Ovary (tissue), 9 donors: Measurements from ENCODE around the gene B4GALT7. TPM values are rescaled to one million over a fixed set of nuclear protein-coding genes. Genes with fewer than 3 reads are reported as not detected.

Experiments
- DNase-seq, 5 donors: peaks; one replicate each; pipeline ENCODE4 v3.0.0-alpha.2; 2019 to 2020
- H3K27ac ChIP-seq, 2 donors: fragments of 200-600 bp; one replicate each; pipeline versions ENCODE4 v1.5.1 to v1.8.0; 2019 to 2022
- H3K27me3 ChIP-seq: fragments of 200-600 bp; one replicate; pipeline ENCODE4 v1.8.0; 2022
- H3K36me3 ChIP-seq: fragments of 200-600 bp; sonication (generic); one replicate; pipeline ENCODE4 v1.5.1; 2019
- H3K4me1 ChIP-seq: one replicate; pipeline ENCODE4 v1.8.1; 2013; ENCODE audit warnings: mild to moderate bottlenecking, moderate library complexity; ENCODE audit not compliant: insufficient read depth
- H3K4me3 ChIP-seq: fragments of 200-600 bp; sonication (generic); one replicate; pipeline ENCODE4 v1.5.1; 2017
- H3K9me3 ChIP-seq, 2 donors: fragments of 200-600 bp in 1 of 2; sonication (generic) in 1 of 2; one replicate each; pipeline versions ENCODE4 v1.5.1 to v1.8.1; 2013 to 2019; ENCODE audit warnings: mild to moderate bottlenecking in 1 of 2, moderate library complexity in 1 of 2
- CTCF ChIP-seq, 3 donors: fragments of 450-650 bp in 2 of 3; fragments of 200-600 bp in 1 of 3; IDR thresholded peaks; one replicate each; pipeline versions ENCODE4 v1.5.1 to v1.8.0; 2016 to 2022; ENCODE audit warnings: antibody characterized with exemption in 3 of 3, mild to moderate bottlenecking in 1 of 3
- EP300 ChIP-seq: sonication (generic); formaldehyde crosslinking; IDR thresholded peaks from one replicate; pipeline ENCODE4 v1.6.1; 2017; ENCODE audit warnings: antibody characterized with exemption
- POLR2A ChIP-seq: fragments of 450-650 bp; IDR thresholded peaks from one replicate; pipeline ENCODE4 v1.6.1; 2017; ENCODE audit warnings: antibody characterized with exemption, mild to moderate bottlenecking, moderate library complexity
- WGBS, 3 donors: extraction: QIAGEN DNeasy Blood & Tissue Kit in 1 of 3; methylation state at CpG; one replicate each; pipeline versions ENCODE4 v1.1.5 to v1.1.7; 2013 to 2017; 5-methylcytosine and 5-hydroxymethylcytosine counted together
- intact Hi-C, 4 donors: fragments of 100-400 bp; cut with DNase I; formaldehyde crosslinking; loops; one replicate each; pipeline versions ENCODE4 v1.11.0 to v1.15.1; 2022 to 2023
- polyA plus RNA-seq, 2 donors: library from polyadenylated mRNA; stranded (reverse); fragments of 200-250 nt in 1 of 2; fragments of 350-450 nt in 1 of 2; fragmentation: Illumina TruSeq in 1 of 2; extraction: RNeasy Lipid Tissue Mini Kit (QIAGEN cat#74804) in 1 of 2; gene quantifications; one replicate each; pipeline ENCODE4 v1.2.3, GENCODE V29; 2013 to 2014
- total RNA-seq, 7 donors: library from RNA; depleted of rRNA in 2 of 7; stranded (reverse); fragments of >200 nt in 2 of 7; fragmentation: NEBNext Ultra II Directional in 3 of 7; extraction: Animal tissue kit (Norgen Biotek cat#: 25700) in 3 of 7; gene quantifications; one replicate each; pipeline versions ENCODE4 v1.1.0 to v1.2.4, GENCODE V29; 2016 to 2023
- donor health status: DM: no; HTN: no; CAD: no; lungs with moderate emphysema.
- donor health status: DM: no; HTN: no; CAD: no.
- donor health status: Bipolar disorder and iron deficiency.
- donor health status: DM: yes; HTN: yes; CAD: no.
- donor health status: DM: no; HTN: no; CAD: no.
- donor health status: DM: yes; HTN: yes; CAD: no.

The B4GALT7 gene
- total and polyA plus RNA-seq, 9 donors: 8.5 to 40.0 (median 27.2) TPM

GRCh38 chr5:177605078-177605477 lies 5.1 kb downstream of the B4GALT7 start:
- no peaks in the 10 kb centered on the region for H3K27me3 ChIP-seq
- intact Hi-C loops: loop anchor here in 1 of 4 donors (10.0 kb wide), 2 partner anchors 460 to 560 kb away; no protein-coding TSS in a partner anchor
- no peak overlapping the region for H3K27ac ChIP-seq
- no peak overlapping the region for H3K4me3 ChIP-seq
- no peaks in the 10 kb centered on the region for H3K9me3 ChIP-seq
- 86 to 92% (median 86%) methylated on average over 5 of the region's 5 CpGs for WGBS, 3 donors
- TF ChIP-seq CTCF (IDR thresholded peaks at IDR 0.05) (no peak), POLR2A (no peak), EP300 (no peak)
- H3K36me3 ChIP-seq: no peaks in the 10 kb centered on the region
- DNase-seq: no peak
- H3K4me1 ChIP-seq: peaks cover 7% of the 10 kb centered on the region

GRCh38 chr5:177605667-177606066 lies 5.7 kb downstream of the B4GALT7 start:
- 72 to 84% (median 73%) methylated on average over 6 of the region's 6 CpGs for WGBS, 3 donors
- Histone ChIP-seq H3K36me3 (no peaks in the 10 kb centered on the region), H3K4me3 (no peak overlapping the region), H3K4me1 (peaks cover 5% of the 10 kb centered on the region), H3K27ac (no peak overlapping the region), H3K9me3 (no peaks in the 10 kb centered on the region), H3K27me3 (no peaks in the 10 kb centered on the region)
- TF ChIP-seq POLR2A: no peak
- no peak for TF ChIP-seq CTCF (IDR thresholded peaks at IDR 0.05)
- no peak for TF ChIP-seq EP300
- intact Hi-C loops: loop anchor here in 1 of 4 donors (10.0 kb wide), 2 partner anchors 459 to 559 kb away; no protein-coding TSS in a partner anchor
- no peak for DNase-seq

- H3K4me1 ChIP-seq: peaks cover 2% of the 10 kb centered on the region
- TF ChIP-seq EP300 (no peak), CTCF (IDR thresholded peaks at IDR 0.05) (no peak), POLR2A (no peak)
- DNase-seq: no peak
- no peaks in the 10 kb centered on the region for H3K27me3 ChIP-seq
- no peaks in the 10 kb centered on the region for H3K9me3 ChIP-seq
- WGBS, 3 donors: 73 to 85% (median 75%) methylated on average over 22 of the region's 22 CpGs
- intact Hi-C loops: loop anchor here in 1 of 4 donors (10.0 kb wide), 2 partner anchors 458 to 558 kb away; no protein-coding TSS in a partner anchor
- H3K36me3 ChIP-seq: no peaks in the 10 kb centered on the region
- H3K4me3 ChIP-seq: no peak overlapping the region
- H3K27ac ChIP-seq: no peak overlapping the region
Observed at GRCh38 chr5:177606071-177607051, 6.4 kb downstream of the B4GALT7 start.

- no peak overlapping the region for H3K4me3 ChIP-seq
- intact Hi-C loops: loop anchor here in 1 of 4 donors (10.0 kb wide), 2 partner anchors 458 to 558 kb away; no protein-coding TSS in a partner anchor
- no peaks in the 10 kb centered on the region for H3K9me3 ChIP-seq
- no peak for DNase-seq
- no peaks in the 10 kb centered on the region for H3K36me3 ChIP-seq
- peaks cover 2% of the 10 kb centered on the region for H3K4me1 ChIP-seq
- no peak for TF ChIP-seq EP300
- no peak for TF ChIP-seq POLR2A
- no peak for TF ChIP-seq CTCF (IDR thresholded peaks at IDR 0.05)
- H3K27ac ChIP-seq: no peak overlapping the region
- H3K27me3 ChIP-seq: no peaks in the 10 kb centered on the region
- 27 to 37% (median 28%) methylated on average over 11 of the region's 11 CpGs for WGBS, 3 donors
Observed at GRCh38 chr5:177607115-177607451, 7.2 kb downstream of the B4GALT7 start.
